ENCODE measurements around the gene GREB1. TPM values are rescaled to one million over a fixed set of nuclear protein-coding genes. Genes with fewer than 3 reads are reported as not detected.

Gene GREB1
- total and polyA plus RNA-seq, 2 experiments from 2014 or later: 12.0 to 35.0 TPM

GRCh38 chr2:11652553-11652952, 118.7 kb downstream of the GREB1 start:
- no peak for ATAC-seq
- H3K4me1 ChIP-seq (ENCODE audit: insufficient read depth): no peaks in the 10 kb centered on the region
- H3K36me3 ChIP-seq (ENCODE audit: insufficient read depth): no peaks in the 10 kb centered on the region
- no peak overlapping the region for H2AFZ ChIP-seq
- H3K27me3 ChIP-seq (ENCODE audit: insufficient read depth): no peaks in the 10 kb centered on the region
- Mint-ChIP-seq H3K27me3 (ENCODE audit: insufficient read depth, low read depth, poor library complexity) (no peaks in the 10 kb centered on the region), H3K4me3 (no peak overlapping the region), H3K36me3 (ENCODE audit: low read depth) (no peaks in the 10 kb centered on the region), H3K4me1 (peaks cover 3% of the 10 kb centered on the region; the same call in 1 of the 3 replicates), H3K27ac (no peak overlapping the region), H3K9me3 (no peaks in the 10 kb centered on the region)
- no peak for TF ChIP-seq REST (IDR thresholded peaks at IDR 0.05; ENCODE audit: unreplicated experiment)
- TF ChIP-seq ZNF331 (CRISPR knock-in tag; IDR thresholded peaks at IDR 0.05; ENCODE audit: low read depth): no peak
- TF ChIP-seq POLR2AphosphoS5 (IDR thresholded peaks at IDR 0.05; ENCODE audit: low read depth): no peak
- no peak for TF ChIP-seq CTCF (conservative IDR thresholded peaks at IDR 0.05; ENCODE audit: low read depth in 2 of 2)
- TF ChIP-seq ZNF114 (CRISPR knock-in tag; IDR thresholded peaks at IDR 0.05): no peak
- TF ChIP-seq NANOG (IDR thresholded peaks at IDR 0.05; ENCODE audit: borderline replicate concordance): no peak
- TF ChIP-seq ZNF462 (CRISPR knock-in tag; IDR thresholded peaks at IDR 0.05): no peak
- TF ChIP-seq JUNB (IDR thresholded peaks at IDR 0.05; ENCODE audit: unreplicated experiment): no peak
- no peak for TF ChIP-seq EZH2 (IDR thresholded peaks at IDR 0.05; ENCODE audit: low read depth, unreplicated experiment)
- TF ChIP-seq CREB1 (CRISPR knock-in tag; IDR thresholded peaks at IDR 0.05; ENCODE audit: low read depth): no peak
- no peak for TF ChIP-seq ETS1 (IDR thresholded peaks at IDR 0.05)
- no peak for TF ChIP-seq EZH2phosphoT487 (IDR thresholded peaks at IDR 0.05; ENCODE audit: unreplicated experiment)
- no peak for TF ChIP-seq STAT1 (IDR thresholded peaks at IDR 0.05; ENCODE audit: unreplicated experiment)
- H3K27ac ChIP-seq (ENCODE audit: low read depth): no peak overlapping the region
- H3K9me2 ChIP-seq (ENCODE audit: insufficient read depth): no peaks in the 10 kb centered on the region
- H3F3A ChIP-seq (replicated peaks; ENCODE audit: low read depth): no peaks in the 10 kb centered on the region
- H3K4me3 ChIP-seq: no peak overlapping the region
- H4K20me1 ChIP-seq (replicated peaks; ENCODE audit: insufficient read depth): no peaks in the 10 kb centered on the region
- no peak for DNase-seq (ENCODE audit: low spot score)
- H3K79me2 ChIP-seq (replicated peaks; ENCODE audit: insufficient read depth): no peaks in the 10 kb centered on the region
- no peak overlapping the region for H3K4me2 ChIP-seq
